Brain microvascular endothelial cell (primary cell): ENCODE data around the gene PSMD1.
"Not testable (repeated sequence)": the region's sequence is repeated elsewhere in the genome, so short reads cannot be mapped to it uniquely, and the experiment has no call there.

ENCODE experiments used
- DNase-seq: peaks from one replicate; pipeline ENCODE4 v3.0.0-alpha.2; 2020
- H3K27ac ChIP-seq: fragments of 250-450 bp; sonication (Bioruptor Pico); 2 replicates; pipeline ENCODE4 v1.5.1; 2020; ENCODE audit warnings: mild to moderate bottlenecking, moderate library complexity
- H3K27me3 ChIP-seq: fragments of 250-450 bp; sonication (Bioruptor Pico); replicated peaks from 2 replicates; pipeline ENCODE4 v1.5.1; 2020; ENCODE audit warnings: mild to moderate bottlenecking
- H3K36me3 ChIP-seq: fragments of 250-450 bp; sonication (Bioruptor Pico); replicated peaks from 2 replicates; pipeline ENCODE4 v1.5.1; 2020; ENCODE audit warnings: mild to moderate bottlenecking
- H3K4me3 ChIP-seq: 2 replicates; pipeline ENCODE4 v1.5.1; 2011; ENCODE audit warnings: low read depth, mild to moderate bottlenecking, control low read depth, low read length, moderate library complexity
- in situ Hi-C: cut with HindIII; loops from 2 replicates; pipeline ENCODE4 v1.10.0; 2017; ENCODE audit warnings: low sequenced_read_pairs, low pct_ligation_motif_present
- TF ChIP-seq, protein P1 (sequence below): IDR thresholded peaks from 2 replicates; pipeline ENCODE4 v1.5.1; 2011; ENCODE audit warnings: low read depth, mild to moderate bottlenecking, moderate library complexity, low read length, control low read depth, inconsistent platforms; ENCODE audit errors: missing control alignments

The PSMD1 gene

DNA sequence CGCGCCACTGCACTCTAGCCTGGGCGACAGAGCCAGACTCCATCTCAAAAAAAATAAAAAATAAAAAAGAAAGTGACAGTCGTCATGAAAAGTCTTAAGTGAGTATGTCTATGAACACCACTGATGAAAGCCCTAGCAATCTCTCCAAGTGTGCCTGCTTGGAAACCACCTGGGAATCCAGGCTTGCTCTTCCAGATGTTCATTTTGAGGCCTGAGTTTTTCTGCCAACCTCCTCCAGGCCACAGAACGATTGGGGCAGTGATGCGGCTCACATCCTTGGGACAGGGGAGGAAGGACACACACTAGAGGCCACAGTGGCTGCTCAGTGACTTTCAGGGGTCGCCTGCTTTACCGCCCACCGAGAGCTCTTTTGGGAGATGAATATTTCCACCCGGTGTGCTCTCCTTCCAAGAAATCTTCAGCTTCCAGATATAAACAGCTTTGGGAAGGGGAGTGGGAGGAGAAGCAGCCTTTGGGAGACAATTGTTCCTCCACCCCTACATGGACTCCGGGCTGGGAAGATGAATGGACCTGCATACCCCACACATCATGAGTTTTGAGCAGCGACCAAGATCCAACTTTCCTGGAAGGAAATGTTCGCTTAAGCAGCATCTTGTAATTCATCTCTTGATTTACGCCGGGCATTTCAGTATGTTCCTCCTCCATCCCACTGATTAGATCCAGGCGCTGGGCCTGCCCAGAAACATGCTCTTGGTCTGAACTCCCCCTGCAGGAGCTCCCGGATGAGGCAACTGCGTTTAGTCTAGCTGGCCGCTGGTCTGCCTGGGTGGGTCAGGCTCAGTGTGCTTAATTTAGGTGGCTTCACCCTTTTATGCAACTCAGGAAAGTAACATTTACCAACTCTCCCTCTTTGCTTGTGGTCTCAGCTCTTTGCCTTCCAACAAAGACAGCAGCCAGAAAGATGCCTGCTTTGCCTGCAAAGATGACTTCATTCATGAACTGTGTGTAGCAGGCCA lies 135.5 kb downstream of the PSMD1 start:
- H3K27ac ChIP-seq: no peak overlapping the region
- in situ Hi-C loops: no loop called here

DNA sequence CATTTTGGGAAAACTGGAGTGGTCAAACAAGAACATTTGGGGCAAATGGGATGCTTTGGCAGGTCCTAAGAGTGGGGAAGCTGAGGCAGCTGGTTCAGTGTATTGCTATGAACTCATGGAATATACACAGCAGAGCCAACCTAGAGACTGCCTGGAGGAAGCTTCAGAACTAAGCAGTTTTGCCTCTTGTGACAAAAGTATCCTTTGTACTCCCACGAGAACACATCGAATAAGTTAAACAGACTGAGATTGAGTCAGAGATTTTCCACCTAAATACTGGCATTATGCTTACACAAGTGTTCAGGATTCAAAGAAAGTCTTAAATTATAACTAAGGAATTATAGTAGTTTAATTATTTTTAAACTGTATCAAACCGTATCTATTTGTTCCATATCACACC lies 136.5 kb downstream of the PSMD1 start:
- in situ Hi-C loops: no loop called here
- TF ChIP-seq, protein P1, sequence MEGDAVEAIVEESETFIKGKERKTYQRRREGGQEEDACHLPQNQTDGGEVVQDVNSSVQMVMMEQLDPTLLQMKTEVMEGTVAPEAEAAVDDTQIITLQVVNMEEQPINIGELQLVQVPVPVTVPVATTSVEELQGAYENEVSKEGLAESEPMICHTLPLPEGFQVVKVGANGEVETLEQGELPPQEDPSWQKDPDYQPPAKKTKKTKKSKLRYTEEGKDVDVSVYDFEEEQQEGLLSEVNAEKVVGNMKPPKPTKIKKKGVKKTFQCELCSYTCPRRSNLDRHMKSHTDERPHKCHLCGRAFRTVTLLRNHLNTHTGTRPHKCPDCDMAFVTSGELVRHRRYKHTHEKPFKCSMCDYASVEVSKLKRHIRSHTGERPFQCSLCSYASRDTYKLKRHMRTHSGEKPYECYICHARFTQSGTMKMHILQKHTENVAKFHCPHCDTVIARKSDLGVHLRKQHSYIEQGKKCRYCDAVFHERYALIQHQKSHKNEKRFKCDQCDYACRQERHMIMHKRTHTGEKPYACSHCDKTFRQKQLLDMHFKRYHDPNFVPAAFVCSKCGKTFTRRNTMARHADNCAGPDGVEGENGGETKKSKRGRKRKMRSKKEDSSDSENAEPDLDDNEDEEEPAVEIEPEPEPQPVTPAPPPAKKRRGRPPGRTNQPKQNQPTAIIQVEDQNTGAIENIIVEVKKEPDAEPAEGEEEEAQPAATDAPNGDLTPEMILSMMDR: no peak
- Histone ChIP-seq H3K36me3 (no peaks in the 10 kb centered on the region), H3K27ac (no peak overlapping the region), H3K4me3 (no peak overlapping the region), H3K27me3 (no peaks in the 10 kb centered on the region)
- DNase-seq: no peak

More for the DNA sequence above, 135.5 kb downstream of the PSMD1 start:
- Histone ChIP-seq H3K27me3 (no peaks in the 10 kb centered on the region), H3K36me3 (no peaks in the 10 kb centered on the region), H3K4me3 (no peak overlapping the region)
- TF ChIP-seq, protein P1: peak; percentile 91
- peak; percentile 82 for DNase-seq

DNA sequence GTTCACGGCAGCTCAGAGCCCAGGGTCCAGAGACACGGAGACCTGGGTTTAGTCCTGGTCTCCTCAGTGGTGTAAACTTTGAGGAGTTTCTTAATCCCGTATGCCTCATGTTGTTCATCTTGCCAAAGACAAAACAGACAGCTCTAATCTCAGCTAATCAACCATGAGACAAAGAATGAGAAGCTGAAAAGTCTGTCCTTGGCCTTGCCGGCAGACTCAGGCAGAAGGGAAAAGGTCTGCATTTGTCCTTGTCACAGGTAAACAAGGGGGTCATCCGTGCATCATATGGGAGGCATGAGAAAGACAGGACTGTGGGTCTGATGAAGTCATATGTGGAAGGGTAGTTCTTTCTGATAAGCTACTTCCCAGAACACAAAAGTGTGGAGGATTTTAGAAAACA lies 139.9 kb downstream of the PSMD1 start:
- in situ Hi-C loops: no loop called here
- Histone ChIP-seq H3K27me3 (no peaks in the 10 kb centered on the region), H3K36me3 (peaks cover 3% of the 10 kb centered on the region), H3K27ac (no peak overlapping the region), H3K4me3 (no peak overlapping the region)
- DNase-seq: no peak
- TF ChIP-seq, protein P1: no peak

DNA sequence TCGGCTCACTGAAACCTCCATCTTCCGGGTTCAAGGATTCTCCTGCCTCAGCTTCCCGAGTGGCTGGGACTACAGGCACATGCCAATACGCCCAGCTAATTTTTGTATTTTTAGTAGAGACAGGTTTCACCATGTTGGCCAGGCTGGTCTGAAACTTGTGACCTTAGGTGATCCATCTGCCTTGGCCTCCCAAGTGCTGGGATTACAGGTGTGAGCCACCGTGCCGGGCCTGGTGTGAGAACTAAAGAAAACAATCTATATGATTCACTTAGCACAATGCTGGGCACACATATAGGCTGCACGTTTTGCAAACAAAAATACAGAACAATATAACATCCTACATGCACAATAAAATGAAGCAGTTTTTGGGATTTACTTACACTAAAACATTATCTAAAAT lies 140.5 kb downstream of the PSMD1 start:
- in situ Hi-C loops: not testable (repeated sequence)

DNA sequence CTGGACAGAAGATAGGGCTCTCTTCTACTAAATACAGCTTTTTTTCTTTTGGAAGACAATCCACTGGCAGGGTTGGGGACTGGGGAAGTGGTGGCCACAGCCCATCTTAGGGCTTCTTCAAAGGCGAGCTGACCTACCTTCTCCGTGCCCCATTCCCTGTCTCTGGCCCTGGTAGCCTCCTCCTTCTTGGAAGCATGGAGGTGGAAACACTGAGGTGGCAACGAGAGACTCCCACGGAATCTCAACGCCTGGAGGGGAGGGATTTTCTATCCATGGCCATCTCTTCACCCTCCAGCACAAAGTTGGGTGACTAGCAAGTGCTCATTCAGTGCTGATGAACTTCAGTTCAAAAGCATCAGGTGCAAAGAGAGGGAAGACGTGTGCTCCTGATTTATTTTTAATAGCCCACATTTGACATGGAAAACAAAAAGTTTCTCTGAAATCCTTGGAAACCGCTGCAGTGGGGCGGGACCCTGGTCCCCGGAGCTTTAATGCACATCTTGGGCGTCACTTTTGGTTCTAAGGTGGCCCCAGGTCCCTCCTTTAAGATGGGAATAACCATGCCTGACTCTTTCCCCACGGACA lies 141.1 kb downstream of the PSMD1 start:
- peak overlapping the region; percentile 54 for H3K27ac ChIP-seq
- H3K27me3 ChIP-seq: no peaks in the 10 kb centered on the region
- H3K4me3 ChIP-seq: peak overlapping the region; percentile 97
- peaks cover 8% of the 10 kb centered on the region for H3K36me3 ChIP-seq
- in situ Hi-C loops: no loop called here
- no peak for DNase-seq
- TF ChIP-seq, protein P1: no peak

More for the DNA sequence above, 140.5 kb downstream of the PSMD1 start:
- DNase-seq, H3K27ac ChIP-seq, H3K36me3 ChIP-seq, H3K4me3 ChIP-seq, H3K27me3 ChIP-seq: not testable (repeated sequence)
